NCI-H2107 treated with DMSO at 0.1 percent for 48 hours (cell line): ENCODE results near the gene SNAPC4.
A peak's percentile ranks its signal among the peaks of the same experiment; 100 is the strongest.
"Not testable (repeated sequence)": the region's sequence is repeated elsewhere in the genome, so short reads cannot be mapped to it uniquely, and the experiment has no call there.

Experiments
- DNase-seq: peaks from one replicate; lab custom pipeline; 2025; ENCODE audit not compliant: unreplicated experiment; lab: John Stamatoyannopoulos, UW

Gene SNAPC4

GRCh38 chr9:136410500-136411287 is 10.7 kb upstream of the SNAPC4 start, which contains the start of the genes ENTR1 and PMPCA:
Gene ENTR1, minus strand, starts transcription at chr9:136410614. Its CDS starts 217 bp downstream, at chr9:136410397.
Gene PMPCA, plus strand, starts transcription at chr9:136410658. Its CDS starts 11 bp downstream, at chr9:136410669.
- DNase-seq = peak; percentile 73

- DNase-seq = no peak
Measured at GRCh38 chr9:136409557-136410455, 9.8 kb upstream of the SNAPC4 start.

- DNase-seq = no peak
Measured at GRCh38 chr9:136407911-136408310, 7.9 kb upstream of the SNAPC4 start.

GRCh38 chr9:136407061-136407460 is 7.1 kb upstream of the SNAPC4 start:
- DNase-seq = not testable (repeated sequence)

GRCh38 chr9:136405904-136406303 is 5.9 kb upstream of the SNAPC4 start:
- DNase-seq = not testable (repeated sequence)

GRCh38 chr9:136405481-136405880 is 5.5 kb upstream of the SNAPC4 start:
- DNase-seq = no peak

- DNase-seq = no peak
Measured at GRCh38 chr9:136404801-136405136, 4.8 kb upstream of the SNAPC4 start.

GRCh38 chr9:136403915-136404800 is 4.2 kb upstream of the SNAPC4 start:
- no peak for DNase-seq

GRCh38 chr9:136403538-136403914 is 3.6 kb upstream of the SNAPC4 start:
- no peak for DNase-seq

GRCh38 chr9:136402067-136402466 is 2.1 kb upstream of the SNAPC4 start:
- DNase-seq = no peak

GRCh38 chr9:136401173-136401922 is 1.4 kb upstream of the SNAPC4 start:
- no peak for DNase-seq

GRCh38 chr9:136399176-136400037 is 563 bp downstream of the SNAPC4 start:
- peak; percentile 3 for DNase-seq

- no peak for DNase-seq
Measured at GRCh38 chr9:136398286-136398685, 1.7 kb downstream of the SNAPC4 start.

- DNase-seq = no peak
Measured at GRCh38 chr9:136397643-136398042, 2.3 kb downstream of the SNAPC4 start.

GRCh38 chr9:136396219-136396515 is 3.8 kb downstream of the SNAPC4 start:
- no peak for DNase-seq

- DNase-seq = no peak
Measured at GRCh38 chr9:136395345-136396218, 4.4 kb downstream of the SNAPC4 start.

GRCh38 chr9:136395020-136395340 is 5.0 kb downstream of the SNAPC4 start:
- DNase-seq = no peak

- DNase-seq = no peak
Measured at GRCh38 chr9:136394312-136395019, 5.5 kb downstream of the SNAPC4 start.
